Left renal pelvis (tissue), 4 donors: Measurements from ENCODE around the gene TRMT1. TPM values are rescaled to one million over a fixed set of nuclear protein-coding genes. Genes with fewer than 3 reads are reported as not detected.

Experiments
- DNase-seq, 4 donors: peaks; one replicate each; pipeline ENCODE4 v3.0.0-alpha.2; 2013; ENCODE audit warnings: low read depth in 4 of 4, low spot score in 3 of 4
- polyA plus RNA-seq, 4 donors: library from polyadenylated mRNA; unstranded; fragments of 120-200 nt; gene quantifications; one replicate each; pipeline ENCODE4 v1.2.1, GENCODE V29; 2013; ENCODE audit not compliant: insufficient read length in 4 of 4

Gene TRMT1
- polyA plus RNA-seq, 4 donors, result 26.0 to 44.9 (median 35.0) TPM

DNA sequence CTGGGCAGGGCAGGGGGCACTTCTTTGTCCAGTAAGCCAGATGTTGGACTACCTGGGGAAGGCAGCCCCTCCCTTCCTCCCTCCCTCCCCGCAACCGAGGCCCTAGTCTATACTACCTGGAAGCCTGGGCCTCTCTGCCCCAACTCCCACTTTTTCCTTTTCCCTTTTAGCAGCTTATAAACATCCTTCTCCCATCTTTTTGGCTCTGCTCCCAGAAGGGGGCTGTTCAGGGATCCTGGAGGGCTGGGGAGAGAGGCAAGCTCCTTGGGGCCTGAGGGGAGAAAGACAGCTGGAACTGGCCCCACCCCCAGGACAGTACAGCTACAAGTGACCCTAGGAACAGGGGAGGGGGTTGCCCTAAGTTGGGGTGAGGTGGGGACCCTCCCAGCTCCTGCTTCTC lies 58.8 kb downstream of the TRMT1 start:
- DNase-seq, result no peak

DNA sequence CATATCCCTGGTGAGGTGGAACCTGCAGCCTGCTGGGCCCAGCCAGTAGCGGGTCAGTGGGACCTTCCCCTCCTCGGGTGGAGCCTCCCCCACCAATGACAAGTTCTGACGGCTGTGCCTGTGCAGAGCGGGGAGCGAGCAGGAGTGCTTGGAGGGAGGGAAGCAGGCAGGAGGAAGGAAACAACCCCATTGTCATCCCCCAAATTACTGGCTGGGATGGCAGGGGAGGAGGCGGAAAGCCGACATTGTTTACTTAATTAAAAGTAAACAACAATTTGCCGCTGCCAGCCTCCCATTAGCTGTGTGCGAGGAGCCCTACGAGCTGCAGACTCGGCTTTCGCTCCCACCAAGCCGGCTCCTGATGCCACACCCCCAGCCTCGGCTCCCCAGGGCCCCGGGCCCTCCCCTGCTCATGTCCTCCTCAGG lies 59.4 kb downstream of the TRMT1 start:
- DNase-seq, result no peak

GRCh38 chr19:13056052-13056660 lies 60.4 kb downstream of the TRMT1 start:
- no peak for DNase-seq

GRCh38 chr19:13055213-13056051 lies 61.1 kb downstream of the TRMT1 start:
- peak in 2 of 4 donors; percentile 56 for DNase-seq

Other genes starting within 250 kb of the TRMT1 start
- gene DNASE2, start 235.3 kb downstream of the TRMT1 start, polyA plus RNA-seq, result 10 to 100 TPM; 12.0 to 14.0 (median 12.6) TPM
- gene KLF1, start 229.5 kb downstream of the TRMT1 start, polyA plus RNA-seq, result 1 to 10 TPM in 1 of 4 donors, under 1 TPM in 3; 0.19 to 3.4 (median 0.34) TPM
- 10 to 100 TPM; 14.9 to 36.7 (median 26.0) TPM for gene GCDH, start 225.6 kb downstream of the TRMT1 start, polyA plus RNA-seq
- 1 to 10 TPM; 2.0 to 5.4 (median 2.7) TPM for gene SYCE2, start 197.4 kb downstream of the TRMT1 start, polyA plus RNA-seq
- gene FARSA, start 183.0 kb downstream of the TRMT1 start, polyA plus RNA-seq, result 10 to 100 TPM; 32.3 to 59.0 (median 45.4) TPM
- 100 to 1,000 TPM; 715 to 943 (median 905) TPM for gene CALR, start 178.1 kb downstream of the TRMT1 start, polyA plus RNA-seq
- 10 to 100 TPM; 68.2 to 96.0 (median 74.4) TPM for gene RAD23A, start 170.9 kb downstream of the TRMT1 start, polyA plus RNA-seq
- gene GADD45GIP1, start 159.5 kb downstream of the TRMT1 start, polyA plus RNA-seq, result 10 to 100 TPM; 23.2 to 46.5 (median 28.4) TPM
- gene DAND5, start 147.2 kb downstream of the TRMT1 start, polyA plus RNA-seq, result under 1 TPM in 2 of 4 donors, not detected in 2; 0.08 to 0.10 TPM
- gene NFIX, start 121.3 kb downstream of the TRMT1 start, polyA plus RNA-seq, result 100 to 1,000 TPM in 1 of 4 donors, 10 to 100 TPM in 3; 18.9 to 130 (median 23.3) TPM
- 1 to 10 TPM; 3.5 to 8.1 (median 5.3) TPM for gene LYL1, start 13.9 kb downstream of the TRMT1 start, polyA plus RNA-seq
- 10 to 100 TPM; 12.7 to 33.2 (median 22.0) TPM for gene NACC1, start 1.5 kb upstream of the TRMT1 start, polyA plus RNA-seq
- gene STX10, start 33.6 kb upstream of the TRMT1 start, polyA plus RNA-seq, result 10 to 100 TPM; 55.8 to 71.7 (median 57.1) TPM
- 100 to 1,000 TPM in 1 of 4 donors, 10 to 100 TPM in 3; 50.6 to 480 (median 68.7) TPM for gene IER2, start 33.7 kb upstream of the TRMT1 start, polyA plus RNA-seq